Central memory CD8-positive, alpha-beta T cell (primary cell): Measurements from ENCODE around the gene AGAP5.
"Not testable (repeated sequence)": the region's sequence is repeated elsewhere in the genome, so short reads cannot be mapped to it uniquely, and the experiment has no call there.

Experiments
- ATAC-seq: fragments of 150-1000 bp; cut with Tn5 transposase; replicated peaks from 2 replicates; pipeline ENCODE4 v1.10.0; 2022; ENCODE audit warnings: mild to moderate bottlenecking, moderate FRiP score, moderate number of reproducible peaks; ENCODE audit not compliant: poor library complexity, severe bottlenecking; ENCODE audit errors: extremely low read depth
- DNase-seq, 2 donors: peaks; one replicate each; pipeline ENCODE4 v3.0.0; 2021; ENCODE audit warnings: low spot score in 2 of 2
- H3K27ac Mint-ChIP-seq: one replicate; pipeline ENCODE4 v1.8.0; 2022; ENCODE audit warnings: low read depth, mild to moderate bottlenecking, moderate library complexity, mixed read lengths
- H3K27me3 Mint-ChIP-seq: one replicate; pipeline ENCODE4 v1.8.0; 2022; ENCODE audit warnings: mixed read lengths
- H3K36me3 Mint-ChIP-seq: one replicate; pipeline ENCODE4 v1.8.0; 2022; ENCODE audit warnings: mild to moderate bottlenecking, moderate library complexity, mixed read lengths; ENCODE audit not compliant: insufficient read depth
- H3K4me1 Mint-ChIP-seq: one replicate; pipeline ENCODE4 v1.8.0; 2022; ENCODE audit warnings: mixed read lengths
- H3K4me3 Mint-ChIP-seq: one replicate; pipeline ENCODE4 v1.8.0; 2022; ENCODE audit warnings: mild to moderate bottlenecking, moderate library complexity, mixed read lengths
- H3K9me3 Mint-ChIP-seq: one replicate; pipeline ENCODE4 v1.8.0; 2022; ENCODE audit warnings: mixed read lengths

The AGAP5 gene

DNA sequence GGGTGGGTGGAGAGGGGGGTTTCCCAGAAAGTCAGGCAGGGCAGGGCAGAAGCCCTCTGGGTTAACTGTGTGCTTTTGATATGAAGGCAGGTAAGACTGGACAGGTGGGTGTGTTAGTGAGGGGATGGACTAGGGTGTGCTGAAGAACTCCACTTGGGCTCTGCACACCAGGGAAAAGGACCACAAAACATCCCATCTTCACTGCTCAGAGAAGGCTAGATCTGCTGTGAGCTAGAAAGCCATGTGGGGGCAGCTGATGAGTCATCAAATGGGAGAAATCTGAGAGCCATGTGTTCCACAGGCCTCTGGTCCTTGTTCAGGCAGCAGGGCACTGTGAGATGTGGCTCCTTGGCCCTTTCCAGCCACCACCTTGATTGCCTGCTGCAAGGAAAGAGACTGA is 9.7 kb upstream of the AGAP5 start:
- not testable (repeated sequence) for H3K27ac Mint-ChIP-seq, H3K9me3 Mint-ChIP-seq, H3K4me3 Mint-ChIP-seq, DNase-seq, H3K27me3 Mint-ChIP-seq, H3K4me1 Mint-ChIP-seq, ATAC-seq
- H3K36me3 Mint-ChIP-seq = peaks cover 21% of the 10 kb centered on the region

DNA sequence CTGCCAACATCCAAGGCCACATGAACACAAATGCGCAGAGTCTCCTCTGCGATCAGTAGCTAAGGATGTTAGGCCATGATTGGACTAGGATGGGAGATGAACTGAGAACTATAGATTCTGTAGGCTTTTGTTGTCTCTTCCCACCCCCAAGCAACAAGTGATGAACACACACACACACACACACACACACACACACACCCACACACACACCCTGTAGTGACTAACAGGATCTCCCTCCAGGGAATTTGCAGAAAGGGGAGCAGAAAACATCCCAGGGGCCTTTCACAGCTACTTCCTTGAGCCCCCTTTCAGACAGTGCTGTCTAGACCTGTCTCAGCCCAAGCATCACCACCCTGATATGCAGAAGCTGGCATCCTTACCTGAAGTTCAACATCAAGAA is 8.6 kb upstream of the AGAP5 start:
- H3K27ac Mint-ChIP-seq, DNase-seq, ATAC-seq, H3K27me3 Mint-ChIP-seq, H3K9me3 Mint-ChIP-seq, H3K4me1 Mint-ChIP-seq, H3K4me3 Mint-ChIP-seq: not testable (repeated sequence)
- H3K36me3 Mint-ChIP-seq = peaks cover 18% of the 10 kb centered on the region

DNA sequence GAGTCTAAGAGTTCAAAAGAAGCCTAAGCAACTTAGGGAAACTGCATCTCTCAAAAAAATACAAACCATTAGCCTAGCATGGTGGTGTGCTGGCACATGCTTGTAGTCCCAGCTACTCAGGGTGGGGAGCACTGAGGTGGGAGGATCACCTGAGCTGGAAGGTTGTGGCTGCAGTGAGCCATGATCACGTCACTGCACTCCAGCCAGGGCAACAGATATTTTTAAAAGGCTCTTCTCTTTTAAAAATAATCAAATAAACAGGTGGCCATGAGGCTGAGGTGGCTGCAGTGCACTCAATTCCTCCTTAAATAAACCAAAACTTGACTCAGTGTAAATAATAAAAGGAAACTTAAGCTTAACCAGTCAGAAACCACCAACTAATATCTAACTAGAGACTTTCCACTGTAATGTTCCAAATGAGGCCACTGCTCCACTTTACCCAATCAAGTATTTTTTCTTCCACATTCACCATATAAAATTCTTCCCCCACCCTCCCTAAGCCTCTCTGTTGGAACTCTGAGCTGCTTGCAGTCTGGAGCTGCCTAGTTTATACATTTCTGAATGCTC is 7.7 kb upstream of the AGAP5 start:
- H3K27ac Mint-ChIP-seq, ATAC-seq, DNase-seq, H3K27me3 Mint-ChIP-seq, H3K4me1 Mint-ChIP-seq, H3K4me3 Mint-ChIP-seq, H3K9me3 Mint-ChIP-seq: not testable (repeated sequence)
- peaks cover 18% of the 10 kb centered on the region for H3K36me3 Mint-ChIP-seq

DNA sequence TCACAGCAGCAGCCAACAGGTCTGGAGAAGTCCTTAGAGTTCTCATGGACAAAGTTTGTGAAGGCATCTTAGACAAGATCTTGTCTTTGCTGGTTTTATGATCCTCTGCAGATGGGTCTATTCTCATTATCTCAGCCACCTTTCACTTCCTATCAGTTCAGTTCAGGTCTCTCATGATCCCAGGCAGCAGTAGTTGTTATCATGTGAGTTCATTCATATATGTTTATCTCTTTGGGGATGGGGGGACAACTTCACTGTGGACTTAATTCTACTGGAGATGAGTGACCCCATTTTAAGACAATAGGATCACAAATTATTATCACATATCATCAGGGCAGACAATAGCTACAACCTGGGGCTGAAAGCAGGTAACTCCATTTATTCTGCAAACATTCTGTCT is 6.0 kb upstream of the AGAP5 start:
- DNase-seq, H3K4me1 Mint-ChIP-seq, H3K27ac Mint-ChIP-seq, H3K4me3 Mint-ChIP-seq, H3K9me3 Mint-ChIP-seq, H3K27me3 Mint-ChIP-seq, ATAC-seq: not testable (repeated sequence)
- H3K36me3 Mint-ChIP-seq = peaks cover 20% of the 10 kb centered on the region

DNA sequence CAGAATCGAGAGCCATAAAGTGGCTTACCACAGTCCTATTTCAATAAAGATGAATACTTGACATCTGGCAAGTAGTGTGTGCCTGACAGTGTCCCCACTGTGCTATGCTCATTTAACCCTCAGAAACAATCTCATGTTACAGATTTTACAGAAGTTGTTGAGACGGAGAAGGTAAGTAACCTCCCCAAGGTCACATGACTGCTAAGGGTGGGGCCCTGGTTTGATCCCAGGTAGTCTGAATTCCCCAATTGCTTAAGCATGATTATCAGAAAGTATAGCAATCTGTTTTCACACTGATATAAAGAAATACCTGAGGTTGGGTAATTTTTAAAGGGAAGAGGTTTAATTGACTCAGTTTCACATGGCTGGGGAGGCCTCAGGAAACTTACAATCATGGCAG is 910 bp upstream of the AGAP5 start:
- H3K27ac Mint-ChIP-seq, H3K4me1 Mint-ChIP-seq, H3K27me3 Mint-ChIP-seq, H3K9me3 Mint-ChIP-seq, DNase-seq, H3K4me3 Mint-ChIP-seq, ATAC-seq: not testable (repeated sequence)
- H3K36me3 Mint-ChIP-seq = peaks cover 11% of the 10 kb centered on the region

DNA sequence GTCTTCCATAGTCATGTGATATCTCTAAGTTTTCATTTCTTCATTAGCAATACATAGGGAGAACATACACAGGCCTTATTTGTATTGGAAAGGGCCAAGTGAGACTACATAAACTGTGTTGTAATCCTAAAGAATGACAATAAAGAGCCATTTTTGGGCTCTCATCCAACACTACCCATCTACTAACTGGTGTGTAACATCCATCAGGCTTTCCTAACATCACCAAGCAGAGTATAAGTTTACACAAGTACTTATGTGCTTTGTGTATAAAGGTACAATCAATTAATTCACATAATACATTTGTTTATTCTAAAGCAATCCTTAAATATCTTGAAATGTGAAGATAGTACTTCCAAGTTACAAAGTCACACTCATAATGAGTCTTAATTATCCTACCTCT is 2.6 kb downstream of the AGAP5 start:
- not testable (repeated sequence) for H3K36me3 Mint-ChIP-seq, H3K4me3 Mint-ChIP-seq, H3K27me3 Mint-ChIP-seq, ATAC-seq, H3K4me1 Mint-ChIP-seq, H3K27ac Mint-ChIP-seq, DNase-seq, H3K9me3 Mint-ChIP-seq

DNA sequence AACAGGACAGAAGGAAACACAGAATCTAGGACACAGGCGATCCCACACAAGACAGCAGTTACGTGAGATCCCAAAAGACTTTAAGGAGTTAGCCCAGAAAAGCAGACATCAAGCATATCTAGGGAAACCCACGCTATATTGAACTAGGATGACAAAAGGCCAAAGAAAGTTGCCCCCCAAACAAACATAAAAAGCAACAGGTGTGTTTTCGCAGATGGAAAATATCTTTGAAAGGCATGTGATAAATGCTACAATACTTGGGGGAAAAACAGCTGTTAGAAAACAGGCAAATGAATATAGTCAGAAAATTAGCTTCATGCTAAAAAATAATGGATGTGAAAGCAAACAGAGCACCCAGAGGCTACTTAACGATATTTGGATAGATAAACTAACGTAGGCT is 7.2 kb downstream of the AGAP5 start:
- not testable (repeated sequence) for H3K9me3 Mint-ChIP-seq, H3K4me1 Mint-ChIP-seq, H3K4me3 Mint-ChIP-seq, DNase-seq, H3K36me3 Mint-ChIP-seq, H3K27ac Mint-ChIP-seq, H3K27me3 Mint-ChIP-seq, ATAC-seq

DNA sequence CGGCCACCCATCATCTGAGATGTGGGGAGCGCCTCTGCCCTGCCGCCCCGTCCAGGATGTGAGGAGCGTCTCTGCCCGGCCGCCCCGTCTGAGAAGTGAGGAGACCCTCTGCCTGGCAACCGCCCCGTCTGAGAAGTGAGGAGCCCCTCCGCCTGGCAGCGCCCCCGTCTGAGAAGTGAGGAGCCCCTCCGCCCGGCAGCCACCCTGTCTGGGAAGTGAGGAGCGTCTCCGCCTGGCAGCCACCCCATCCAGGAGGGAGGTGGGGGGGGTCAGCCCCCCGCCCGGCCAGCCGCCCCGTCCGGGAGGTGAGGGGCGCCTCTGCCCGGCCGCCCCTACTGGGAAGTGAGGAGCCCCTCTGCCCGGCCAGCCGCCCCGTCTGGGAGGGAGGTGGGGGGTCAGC is 8.3 kb downstream of the AGAP5 start:
- H3K36me3 Mint-ChIP-seq, H3K27me3 Mint-ChIP-seq, ATAC-seq, H3K4me1 Mint-ChIP-seq, H3K9me3 Mint-ChIP-seq, DNase-seq, H3K27ac Mint-ChIP-seq, H3K4me3 Mint-ChIP-seq: not testable (repeated sequence)

DNA sequence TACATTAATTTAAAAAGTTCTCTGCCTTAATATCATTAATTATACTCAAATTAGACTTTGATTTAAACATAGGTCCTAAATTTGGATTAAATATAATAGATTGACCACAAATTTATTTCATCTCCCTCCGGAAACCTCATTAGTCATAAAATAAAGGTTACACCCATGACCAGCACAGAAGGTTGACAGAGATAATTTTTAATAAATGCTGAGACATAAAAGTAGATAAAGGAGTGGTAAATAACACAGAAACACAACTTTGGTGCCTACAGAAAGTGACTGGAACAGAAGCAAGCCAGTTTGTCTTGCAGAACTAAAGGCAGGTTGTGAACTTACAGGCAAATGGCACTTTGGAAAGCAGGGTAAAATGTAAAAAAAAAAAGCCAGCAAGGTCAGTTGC is 10.3 kb downstream of the AGAP5 start:
- not testable (repeated sequence) for H3K36me3 Mint-ChIP-seq, H3K27ac Mint-ChIP-seq, H3K4me1 Mint-ChIP-seq, H3K4me3 Mint-ChIP-seq, ATAC-seq, H3K9me3 Mint-ChIP-seq, DNase-seq, H3K27me3 Mint-ChIP-seq

DNA sequence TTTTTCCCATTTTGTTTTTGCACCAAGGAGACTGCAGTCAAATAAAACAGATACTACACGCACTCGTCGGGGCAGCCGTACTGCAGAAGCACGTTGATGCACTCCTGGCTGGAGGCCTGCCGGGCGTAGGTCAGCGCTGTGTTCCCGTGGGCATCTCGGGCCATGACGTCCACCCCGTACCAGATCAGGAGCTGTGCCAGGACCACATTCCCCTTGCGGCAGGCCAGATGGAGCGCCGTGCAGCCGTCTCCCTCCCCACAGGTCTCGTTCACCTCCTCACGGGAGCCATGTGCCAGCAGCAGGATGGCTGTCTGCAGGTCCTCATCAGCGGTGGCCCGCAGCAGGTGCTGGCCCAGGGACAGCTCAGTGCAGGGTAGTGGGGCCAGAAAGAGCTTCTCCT is 23.4 kb downstream of the AGAP5 start:
- not testable (repeated sequence) for ATAC-seq, DNase-seq, H3K4me1 Mint-ChIP-seq, H3K36me3 Mint-ChIP-seq, H3K4me3 Mint-ChIP-seq, H3K27me3 Mint-ChIP-seq, H3K9me3 Mint-ChIP-seq, H3K27ac Mint-ChIP-seq

DNA sequence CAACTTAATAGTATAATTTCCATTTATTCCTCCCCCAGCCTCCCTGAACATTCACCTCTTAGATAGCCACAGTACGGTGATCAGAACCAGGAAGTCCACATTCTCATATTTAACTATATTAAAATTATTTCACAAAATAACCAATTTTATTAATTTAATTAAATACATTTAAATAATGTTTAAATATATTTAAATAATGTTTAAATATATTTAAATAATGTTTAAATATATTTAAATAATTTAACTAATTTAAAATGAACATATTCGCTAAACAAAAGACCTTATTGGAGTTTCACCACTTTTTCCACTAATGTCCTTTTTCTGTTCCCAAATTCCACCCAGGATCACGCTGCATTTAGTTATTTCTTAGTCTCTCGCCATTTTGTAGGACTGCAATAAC is 29.5 kb downstream of the AGAP5 start:
- not testable (repeated sequence) for ATAC-seq, H3K4me1 Mint-ChIP-seq, H3K9me3 Mint-ChIP-seq, DNase-seq, H3K27ac Mint-ChIP-seq, H3K27me3 Mint-ChIP-seq, H3K4me3 Mint-ChIP-seq, H3K36me3 Mint-ChIP-seq

DNA sequence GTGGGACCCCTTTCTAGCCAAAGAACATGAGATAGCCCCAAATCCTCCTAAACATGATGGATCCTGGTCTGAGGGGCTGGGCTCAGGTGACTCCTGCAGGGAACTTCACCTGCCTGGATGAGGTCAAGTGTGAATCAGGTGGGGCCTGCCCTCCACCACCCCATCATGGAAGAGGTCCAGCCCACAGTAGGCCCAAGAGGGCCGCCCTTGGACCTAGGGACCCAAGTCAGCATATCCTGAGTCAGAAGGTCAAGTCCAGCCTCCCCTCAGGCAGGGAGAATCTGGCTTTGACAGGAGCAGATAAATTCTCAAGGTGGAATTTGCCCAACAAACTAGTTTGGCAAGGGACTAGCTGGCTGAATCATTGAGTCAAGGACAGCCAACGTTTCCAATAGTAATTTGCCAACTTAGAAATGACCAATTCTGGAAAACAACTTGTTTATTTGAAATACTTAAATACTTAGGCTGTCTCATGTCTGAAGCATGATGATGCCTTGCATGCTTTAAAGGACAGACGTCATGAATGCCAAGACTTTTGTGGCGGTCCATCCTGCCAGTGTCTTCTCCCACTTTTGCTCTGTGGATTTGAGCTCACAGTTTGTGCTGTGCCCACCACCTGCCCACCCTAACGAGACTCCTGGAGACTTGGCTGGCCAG is 31.6 kb downstream of the AGAP5 start:
- not testable (repeated sequence) for ATAC-seq, DNase-seq, H3K4me3 Mint-ChIP-seq, H3K27ac Mint-ChIP-seq, H3K4me1 Mint-ChIP-seq, H3K27me3 Mint-ChIP-seq, H3K9me3 Mint-ChIP-seq, H3K36me3 Mint-ChIP-seq

DNA sequence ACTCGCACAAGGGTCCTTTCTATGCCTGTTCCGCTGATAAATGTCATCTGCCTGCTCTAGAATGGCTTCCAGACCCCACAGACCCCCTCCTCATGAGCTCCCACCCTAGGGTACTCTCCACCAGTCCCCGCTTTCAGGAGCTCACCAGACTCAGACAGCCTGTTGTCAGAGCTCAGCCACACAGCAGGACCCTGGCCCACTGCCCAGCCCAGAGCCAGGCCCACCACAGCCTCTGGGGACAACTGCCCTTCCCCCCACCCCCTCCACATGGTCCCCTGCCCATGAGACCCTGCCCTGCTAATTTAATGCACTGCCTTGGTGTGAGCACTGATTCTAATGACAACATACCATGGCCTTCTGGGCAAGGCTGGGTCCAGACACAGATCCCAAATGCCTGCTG is 32.3 kb downstream of the AGAP5 start:
- not testable (repeated sequence) for H3K4me3 Mint-ChIP-seq, DNase-seq, H3K4me1 Mint-ChIP-seq, H3K9me3 Mint-ChIP-seq, H3K36me3 Mint-ChIP-seq, H3K27ac Mint-ChIP-seq, ATAC-seq, H3K27me3 Mint-ChIP-seq
